Fibroblast of skin of left biceps (primary cell): ENCODE results near the gene PRSS21.

Experiments used
- DNase-seq, 2 experiments: peaks; one replicate each; pipeline ENCODE4 v3.0.0-alpha.2; 2013; ENCODE audit warnings: low read depth in 2 of 2

Gene PRSS21

GRCh38 chr16:2867661-2867986 is 50.6 kb downstream of the PRSS21 start:
- no peak for DNase-seq

GRCh38 chr16:2867987-2868789 is 51.2 kb downstream of the PRSS21 start:
- DNase-seq: peak; percentile 75 to 78
